MM.1S (cell line): ENCODE data around the gene EP400.

Experiments
- DNase-seq: peaks from one replicate; pipeline ENCODE4 v3.0.0-alpha.2; 2015
- H2AFZ ChIP-seq: fragments of 300-600 bp; sonication (generic); 2 replicates; pipeline ENCODE4 v1.6.0; 2016; ENCODE audit warnings: antibody characterized with exemption, low read length
- H3F3A ChIP-seq: fragments of 300-600 bp; sonication (generic); 2 replicates; pipeline ENCODE4 v1.6.1; 2016; ENCODE audit warnings: mild to moderate bottlenecking, antibody characterized with exemption, low read length, moderate library complexity, mixed read lengths; ENCODE audit not compliant: insufficient read depth
- H3K27ac ChIP-seq: fragments of 300-600 bp; sonication (generic); 2 replicates; pipeline ENCODE4 v1.5.1; 2016; ENCODE audit warnings: mild to moderate bottlenecking, low read length
- H3K27me3 ChIP-seq: fragments of 300-600 bp; sonication (generic); replicated peaks from 2 replicates; pipeline ENCODE4 v1.6.0; 2016; ENCODE audit warnings: low read length; ENCODE audit not compliant: insufficient read depth
- H3K36me3 ChIP-seq: fragments of 300-600 bp; sonication (generic); replicated peaks from 2 replicates; pipeline ENCODE4 v1.6.1; 2016; ENCODE audit warnings: mild to moderate bottlenecking, low read length, mixed read lengths; ENCODE audit not compliant: insufficient read depth
- H3K4me1 ChIP-seq: fragments of 300-600 bp; sonication (generic); 2 replicates; pipeline ENCODE4 v1.6.1; 2016; ENCODE audit warnings: low read length, mixed read lengths
- H3K4me2 ChIP-seq: fragments of 300-600 bp; sonication (generic); 2 replicates; pipeline ENCODE4 v1.6.0; 2016; ENCODE audit warnings: low read depth, low read length
- H3K4me3 ChIP-seq: fragments of 300-600 bp; sonication (generic); 2 replicates; pipeline ENCODE4 v1.5.1; 2016; ENCODE audit warnings: low read length, mixed read lengths
- H3K79me2 ChIP-seq: fragments of 300-600 bp; sonication (generic); 2 replicates; pipeline ENCODE4 v1.6.1; 2016; ENCODE audit warnings: mixed run types, low read length, mixed read lengths
- H3K9ac ChIP-seq: fragments of 300-600 bp; sonication (generic); 2 replicates; pipeline ENCODE4 v1.6.1; 2016; ENCODE audit warnings: low read length, mixed read lengths
- H3K9me2 ChIP-seq: fragments of 300-600 bp; sonication (generic); replicated peaks from 2 replicates; pipeline ENCODE4 v1.6.1; 2016; ENCODE audit warnings: mild to moderate bottlenecking, low read length, mixed read lengths; ENCODE audit not compliant: insufficient read depth
- H3K9me3 ChIP-seq: fragments of 300-600 bp; sonication (generic); replicated peaks from 2 replicates; pipeline ENCODE4 v1.6.1; 2016; ENCODE audit warnings: mild to moderate bottlenecking, low read length, mixed read lengths; ENCODE audit not compliant: insufficient read depth
- H4K20me1 ChIP-seq: fragments of 300-600 bp; sonication (generic); 2 replicates; pipeline ENCODE4 v1.6.1; 2016; ENCODE audit warnings: mild to moderate bottlenecking, low read length, moderate library complexity, mixed read lengths; ENCODE audit not compliant: insufficient read depth
- CTCF ChIP-seq: fragments of 300-600 bp; sonication (generic); IDR thresholded peaks from 2 replicates; pipeline ENCODE4 v1.5.1; 2016; ENCODE audit warnings: antibody characterized with exemption, low read length, mixed read lengths
- EZH2 ChIP-seq: fragments of 300-600 bp; sonication (generic); optimal IDR thresholded peaks from 2 replicates; pipeline ENCODE3; 2017; ENCODE audit warnings: low read depth, mild to moderate bottlenecking, antibody characterized with exemption, low read length, mixed read lengths
- EZH2phosphoT487 ChIP-seq: fragments of 300-600 bp; sonication (generic); IDR thresholded peaks from 2 replicates; pipeline ENCODE4 v1.6.1; 2018; ENCODE audit warnings: antibody characterized with exemption, low read length

EP400 gene

GRCh38 chr12:131933387-131933786 is 16.4 kb upstream of the EP400 start:
- no peaks in the 10 kb centered on the region for H3K27me3 ChIP-seq
- TF ChIP-seq EZH2 (no peak), EZH2phosphoT487 (no peak), CTCF (no peak)
- H3K9me3 ChIP-seq: no peaks in the 10 kb centered on the region
- no peak for DNase-seq
- H3K4me1 ChIP-seq: no peaks in the 10 kb centered on the region
- no peak overlapping the region for H3K9ac ChIP-seq
- H4K20me1 ChIP-seq: no peaks in the 10 kb centered on the region
- no peaks in the 10 kb centered on the region for H3F3A ChIP-seq
- H3K4me2 ChIP-seq: no peak overlapping the region
- H3K9me2 ChIP-seq: no peaks in the 10 kb centered on the region
- H3K4me3 ChIP-seq: no peak overlapping the region
- no peak overlapping the region for H3K27ac ChIP-seq
- H3K79me2 ChIP-seq: peaks cover 16% of the 10 kb centered on the region
- no peaks in the 10 kb centered on the region for H3K36me3 ChIP-seq
- no peak overlapping the region for H2AFZ ChIP-seq

- Histone ChIP-seq H3K27ac (no peak overlapping the region), H3F3A (no peaks in the 10 kb centered on the region), H2AFZ (no peak overlapping the region), H4K20me1 (no peaks in the 10 kb centered on the region), H3K9ac (no peak overlapping the region), H3K27me3 (no peaks in the 10 kb centered on the region), H3K79me2 (peaks cover 13% of the 10 kb centered on the region), H3K4me3 (no peak overlapping the region), H3K9me2 (no peaks in the 10 kb centered on the region), H3K4me1 (no peaks in the 10 kb centered on the region), H3K4me2 (no peak overlapping the region), H3K9me3 (no peaks in the 10 kb centered on the region), H3K36me3 (no peaks in the 10 kb centered on the region)
- TF ChIP-seq CTCF (no peak), EZH2 (no peak), EZH2phosphoT487 (no peak)
- no peak for DNase-seq
Measured at GRCh38 chr12:131934535-131934934, 15.2 kb upstream of the EP400 start.

- TF ChIP-seq EZH2 (no peak), CTCF (no peak), EZH2phosphoT487 (no peak)
- Histone ChIP-seq H3K36me3 (no peaks in the 10 kb centered on the region), H3K9ac (no peak overlapping the region), H4K20me1 (no peaks in the 10 kb centered on the region), H3K4me2 (no peak overlapping the region), H3K27ac (no peak overlapping the region), H3K4me1 (no peaks in the 10 kb centered on the region), H3F3A (no peaks in the 10 kb centered on the region), H2AFZ (no peak overlapping the region), H3K9me2 (no peaks in the 10 kb centered on the region), H3K27me3 (no peaks in the 10 kb centered on the region), H3K79me2 (no peaks in the 10 kb centered on the region), H3K9me3 (no peaks in the 10 kb centered on the region), H3K4me3 (no peak overlapping the region)
- DNase-seq: no peak
Measured at GRCh38 chr12:131938082-131938481, 11.7 kb upstream of the EP400 start.

- no peaks in the 10 kb centered on the region for H4K20me1 ChIP-seq
Measured at GRCh38 chr12:131939007-131939406, 10.7 kb upstream of the EP400 start.

More at GRCh38 chr12:131939007-131939406, 10.7 kb upstream of the EP400 start:
- Histone ChIP-seq H3F3A (no peaks in the 10 kb centered on the region), H3K9me2 (no peaks in the 10 kb centered on the region), H3K36me3 (no peaks in the 10 kb centered on the region), H3K4me2 (no peak overlapping the region), H3K4me3 (no peak overlapping the region), H3K9ac (no peak overlapping the region), H3K9me3 (no peaks in the 10 kb centered on the region), H3K27ac (no peak overlapping the region), H2AFZ (no peak overlapping the region), H3K4me1 (no peaks in the 10 kb centered on the region), H3K79me2 (no peaks in the 10 kb centered on the region), H3K27me3 (no peaks in the 10 kb centered on the region)
- TF ChIP-seq CTCF: no peak
- TF ChIP-seq EZH2: no peak
- no peak for TF ChIP-seq EZH2phosphoT487
- no peak for DNase-seq
